Stimulated activated naive B cell treated with anti-CD40 and anti-IgM and Interleukin-4, amounts not matched to agents 10 μg/mL and 1 μg/mL and 100 μg/mL, for 72 hours (primary cell): ENCODE measurements around the gene OTOA.
"Not testable (repeated sequence)": the region's sequence is repeated elsewhere in the genome, so short reads cannot be mapped to it uniquely, and the experiment has no call there.

ENCODE experiments used
- ATAC-seq, 2 donors: fragments of 150-1000 bp; cut with Tn5 transposase; replicated peaks; 2 replicates each; pipeline ENCODE4 v1.10.0; 2021; ENCODE audit warnings: moderate library complexity in 1 of 2
- DNase-seq: peaks from one replicate; pipeline ENCODE4 v3.0.0; 2021
- H3K27ac Mint-ChIP-seq: one replicate; pipeline ENCODE4 v1.8.0; 2022; ENCODE audit warnings: mild to moderate bottlenecking, mixed read lengths
- H3K27me3 Mint-ChIP-seq, 2 donors: one replicate each; pipeline ENCODE4 v1.8.0; 2022; ENCODE audit warnings: mixed read lengths in 2 of 2
- H3K36me3 Mint-ChIP-seq, 2 donors: one replicate each; pipeline ENCODE4 v1.8.0; 2022; ENCODE audit warnings: mixed read lengths in 2 of 2, mild to moderate bottlenecking in 1 of 2
- H3K4me1 Mint-ChIP-seq, 2 donors: one replicate each; pipeline ENCODE4 v1.8.0; 2022; ENCODE audit warnings: mixed read lengths in 2 of 2, mild to moderate bottlenecking in 1 of 2
- H3K4me3 Mint-ChIP-seq, 2 donors: one replicate each; pipeline ENCODE4 v1.8.0; 2022; ENCODE audit warnings: mild to moderate bottlenecking in 2 of 2, mixed read lengths in 2 of 2, moderate library complexity in 1 of 2
- H3K9me3 Mint-ChIP-seq, 2 donors: one replicate each; pipeline ENCODE4 v1.8.0; 2022; ENCODE audit warnings: mixed read lengths in 2 of 2, mild to moderate bottlenecking in 1 of 2

OTOA gene

DNA sequence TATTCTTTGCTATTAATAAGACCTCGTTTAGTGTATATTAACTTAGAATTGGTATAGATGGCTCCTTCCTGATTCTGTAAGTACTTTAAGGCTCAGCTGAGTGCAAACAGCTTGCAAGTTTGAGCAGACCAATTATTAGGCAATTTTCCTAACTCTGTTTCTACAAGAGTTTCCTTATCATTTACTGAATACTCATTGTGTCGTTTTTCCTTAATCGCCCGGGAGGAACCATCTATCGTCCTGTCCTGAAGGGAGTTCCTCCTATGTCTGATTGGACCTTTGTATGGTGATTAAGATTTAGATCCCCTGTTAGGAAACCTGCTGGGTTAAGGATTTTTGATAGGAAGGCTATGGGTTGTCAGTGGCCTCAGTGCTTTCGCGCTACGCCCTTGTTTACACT lies 32.4 kb upstream of the OTOA start:
- not testable (repeated sequence) for H3K9me3 Mint-ChIP-seq, H3K27ac Mint-ChIP-seq, H3K27me3 Mint-ChIP-seq, DNase-seq, ATAC-seq, H3K4me3 Mint-ChIP-seq
- H3K36me3 Mint-ChIP-seq = peaks cover 41 to 52% of the 10 kb centered on the region in 2 donors
- H3K4me1 Mint-ChIP-seq = peaks cover 10 to 14% of the 10 kb centered on the region in 2 donors

DNA sequence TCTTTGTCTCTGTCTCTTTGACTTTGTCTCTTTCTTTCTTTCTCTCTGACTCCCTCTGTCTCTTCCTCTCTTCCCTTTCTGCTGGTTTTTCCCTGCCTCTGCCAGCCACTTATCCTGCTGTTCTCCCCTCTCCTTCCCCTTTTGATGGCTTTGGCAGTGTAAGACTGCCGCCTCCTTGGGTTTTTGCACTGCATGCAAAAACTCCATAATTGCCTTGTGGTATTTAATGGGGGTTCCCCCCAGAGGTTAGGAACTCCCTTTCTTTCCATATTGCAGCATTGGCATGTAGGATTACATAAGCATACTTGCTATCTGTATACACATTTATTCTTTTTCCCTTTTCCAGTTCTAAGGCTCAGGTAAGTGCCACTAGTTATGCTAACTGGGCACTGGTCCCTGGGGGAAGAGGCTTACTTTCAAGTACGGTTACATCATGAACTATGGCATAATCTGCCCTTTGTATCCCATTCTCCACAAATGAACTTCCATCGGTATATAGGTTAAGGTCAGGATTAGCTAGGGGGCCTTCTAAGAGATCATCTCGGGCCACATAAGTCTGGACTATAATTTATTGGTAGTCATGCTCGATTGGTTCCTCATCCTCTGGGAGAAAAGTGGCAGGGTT lies 31.7 kb upstream of the OTOA start:
- not testable (repeated sequence) for H3K4me3 Mint-ChIP-seq
- H3K27ac Mint-ChIP-seq = peak overlapping the region; percentile 68

DNA sequence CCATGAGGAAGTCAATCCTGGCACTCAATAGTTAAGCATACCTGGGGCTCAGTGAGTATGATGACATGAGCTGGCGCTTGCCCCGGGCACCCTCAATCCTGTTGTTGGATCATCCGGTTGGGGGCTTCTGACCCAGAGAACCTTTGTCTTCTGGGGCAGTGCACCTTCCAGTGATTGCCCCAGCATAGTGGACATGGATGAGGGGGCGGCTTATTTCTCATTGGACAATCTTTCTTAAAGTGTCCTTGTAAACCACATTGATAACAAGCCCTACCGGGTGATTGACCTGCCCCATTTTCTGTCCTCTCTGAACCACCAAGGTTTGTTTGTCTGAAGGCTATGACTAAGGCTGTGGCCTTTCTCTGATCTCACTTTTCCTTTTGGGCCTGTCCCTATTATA lies 29.6 kb upstream of the OTOA start:
- Mint-ChIP-seq H3K27me3 (no peaks in the 10 kb centered on the region), H3K4me1 (peaks cover 12 to 15% of the 10 kb centered on the region in 2 donors), H3K27ac (peak overlapping the region; percentile 17), H3K36me3 (peaks cover 23 to 37% of the 10 kb centered on the region in 2 donors), H3K4me3 (no peak overlapping the region), H3K9me3 (no peaks in the 10 kb centered on the region)
- no peak for DNase-seq
- no peak for ATAC-seq

More for the DNA sequence above, 31.7 kb upstream of the OTOA start:
- ATAC-seq, H3K4me1 Mint-ChIP-seq, DNase-seq, H3K27me3 Mint-ChIP-seq, H3K9me3 Mint-ChIP-seq: not testable (repeated sequence)
- H3K36me3 Mint-ChIP-seq = peaks cover 34 to 48% of the 10 kb centered on the region in 2 donors

DNA sequence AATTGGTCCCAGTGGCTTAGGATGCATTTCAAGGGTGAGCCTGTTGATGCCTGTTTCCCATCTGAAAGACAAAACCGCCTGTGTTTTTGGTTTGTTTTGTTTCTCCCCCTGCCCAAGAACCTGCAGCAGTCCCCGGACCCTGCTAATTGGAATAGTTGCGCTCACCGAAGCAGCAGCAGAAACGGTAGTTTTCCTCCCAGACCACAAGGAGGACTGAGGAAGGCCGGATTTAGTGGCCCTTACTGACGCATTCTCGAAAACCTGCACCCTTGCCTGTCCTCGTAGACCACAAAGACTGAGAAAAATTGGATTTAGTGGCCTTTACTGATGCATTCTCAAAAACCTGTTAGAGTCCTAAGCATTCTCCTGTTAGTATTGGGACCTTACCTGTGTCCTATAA lies 28.1 kb upstream of the OTOA start:
- not testable (repeated sequence) for DNase-seq, H3K27me3 Mint-ChIP-seq, H3K9me3 Mint-ChIP-seq, ATAC-seq, H3K4me3 Mint-ChIP-seq
- peaks cover 12 to 15% of the 10 kb centered on the region in 2 donors for H3K4me1 Mint-ChIP-seq
- peaks cover 12 to 31% of the 10 kb centered on the region in 2 donors for H3K36me3 Mint-ChIP-seq
- H3K27ac Mint-ChIP-seq = peak overlapping the region; percentile 20

DNA sequence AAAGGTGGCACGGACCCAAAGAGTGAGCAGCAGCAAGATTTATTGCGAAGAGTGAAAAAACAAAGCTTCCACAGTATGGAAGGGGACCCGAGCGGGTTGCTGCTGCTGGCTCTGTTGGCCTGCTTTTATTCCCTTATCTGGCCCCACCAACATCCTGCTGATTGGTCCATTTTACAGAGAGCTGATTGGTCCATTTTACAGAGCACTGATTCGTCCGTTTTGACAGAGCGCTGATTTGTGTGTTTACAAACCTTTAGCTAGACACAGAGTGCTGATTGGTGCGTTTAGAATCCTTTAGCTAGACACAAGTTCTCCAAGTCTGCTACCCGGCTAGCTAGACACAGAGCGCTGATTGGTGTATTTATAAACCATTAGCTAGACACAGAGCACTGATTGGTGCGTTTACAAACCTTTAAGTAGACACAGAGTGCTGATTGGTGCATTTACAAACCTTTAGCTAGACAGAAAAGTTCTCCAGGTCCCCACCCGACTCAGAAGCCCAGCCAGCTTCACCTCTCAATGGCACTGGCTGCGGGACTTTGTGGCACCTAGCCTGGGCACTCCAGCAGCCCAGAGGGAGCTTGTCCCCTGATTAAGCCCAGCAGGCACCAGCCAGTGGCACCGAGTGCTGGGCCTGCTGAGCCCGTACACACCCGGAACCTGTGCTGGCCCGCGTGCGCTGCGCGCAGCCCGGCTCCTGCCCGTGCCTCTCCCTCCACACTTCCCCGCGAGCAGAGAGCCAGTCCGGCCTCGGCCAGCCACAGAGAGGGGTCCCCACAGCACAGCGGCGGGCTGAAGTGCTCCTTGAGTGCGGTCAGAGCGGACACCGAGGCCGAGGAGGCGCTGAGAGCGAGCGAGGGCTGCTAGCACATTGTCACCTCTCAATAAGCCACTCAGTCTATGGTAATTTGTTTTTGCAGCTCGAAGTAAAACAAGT lies 26.5 kb upstream of the OTOA start:
- Mint-ChIP-seq H3K4me3 (no peak overlapping the region), H3K9me3 (no peaks in the 10 kb centered on the region), H3K36me3 (peaks cover 12 to 25% of the 10 kb centered on the region in 2 donors), H3K27me3 (no peaks in the 10 kb centered on the region), H3K4me1 (peaks cover 6 to 8% of the 10 kb centered on the region in 2 donors), H3K27ac (no peak overlapping the region)
- ATAC-seq (no peak), DNase-seq (no peak)

DNA sequence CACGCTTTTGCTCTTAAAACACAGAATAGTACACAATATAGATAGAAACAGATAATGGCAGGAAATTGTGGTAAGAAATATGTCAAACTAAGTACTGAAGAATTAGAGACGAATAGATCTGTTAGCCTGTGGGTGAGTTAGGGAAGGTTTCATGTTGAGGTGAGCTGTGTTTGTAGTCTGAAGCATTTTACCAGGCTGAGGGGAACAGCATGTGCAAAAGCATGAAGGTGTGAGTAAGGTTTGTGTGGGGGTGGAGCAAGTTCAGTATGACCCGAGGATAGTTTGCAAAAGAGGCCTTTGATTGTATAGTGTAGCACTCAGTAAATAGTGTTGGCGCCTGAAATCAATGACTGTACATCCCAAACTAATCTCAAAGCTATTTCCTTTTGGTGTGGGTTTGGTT lies 25.2 kb upstream of the OTOA start:
- Mint-ChIP-seq H3K27me3 (no peaks in the 10 kb centered on the region), H3K36me3 (peaks cover 12 to 25% of the 10 kb centered on the region in 2 donors), H3K4me3 (no peak overlapping the region), H3K4me1 (peaks cover 6 to 9% of the 10 kb centered on the region in 2 donors), H3K27ac (no peak overlapping the region), H3K9me3 (no peaks in the 10 kb centered on the region)
- no peak for ATAC-seq
- DNase-seq = no peak

DNA sequence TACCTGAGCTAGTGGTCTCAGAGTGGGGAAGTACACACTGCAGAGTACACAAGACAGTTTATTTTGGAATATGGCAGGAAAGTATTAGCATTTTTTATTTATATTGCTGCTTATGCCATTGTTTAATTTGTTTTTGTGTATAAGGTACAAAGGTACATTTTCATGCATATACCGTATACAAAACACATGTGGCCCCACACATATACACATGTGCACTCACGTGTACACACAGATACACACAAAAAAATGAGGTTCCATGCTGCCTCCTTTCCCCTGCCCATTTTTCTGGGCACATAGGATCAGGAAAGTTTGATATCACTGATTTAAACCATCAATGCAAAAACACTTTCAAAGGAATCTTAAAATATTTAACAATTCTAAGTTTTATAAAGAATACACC lies 24.3 kb upstream of the OTOA start:
- H3K4me3 Mint-ChIP-seq = no peak overlapping the region
- no peak overlapping the region for H3K27ac Mint-ChIP-seq
- H3K27me3 Mint-ChIP-seq = no peaks in the 10 kb centered on the region
- DNase-seq (no peak), ATAC-seq (no peak)
- H3K9me3 Mint-ChIP-seq = no peaks in the 10 kb centered on the region
- peaks cover 12 to 23% of the 10 kb centered on the region in 2 donors for H3K36me3 Mint-ChIP-seq
- H3K4me1 Mint-ChIP-seq = peaks cover 13 to 18% of the 10 kb centered on the region in 2 donors

DNA sequence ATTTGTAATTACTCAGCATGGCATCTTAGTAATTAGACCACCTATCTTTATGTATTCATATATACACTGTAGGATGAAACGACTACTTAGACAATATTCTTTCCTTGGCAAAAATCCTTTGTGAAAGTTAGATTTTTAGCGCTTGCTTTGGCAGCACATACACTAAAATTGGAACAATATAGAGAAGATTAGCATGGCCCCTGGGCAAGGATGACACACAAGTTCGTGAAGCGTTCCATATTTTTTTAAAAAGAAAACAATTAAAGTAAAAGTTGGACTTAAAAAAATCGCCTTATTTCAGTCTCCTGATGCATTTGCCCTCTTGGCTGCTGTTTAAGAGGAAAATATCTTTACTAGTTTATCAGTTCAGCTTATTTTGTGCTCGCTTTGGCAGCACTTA lies 21.9 kb upstream of the OTOA start:
- Mint-ChIP-seq H3K4me3 (no peak overlapping the region), H3K4me1 (peaks cover 23 to 42% of the 10 kb centered on the region in 2 donors), H3K9me3 (no peaks in the 10 kb centered on the region), H3K27me3 (no peaks in the 10 kb centered on the region), H3K27ac (no peak overlapping the region), H3K36me3 (peaks cover 2 to 4% of the 10 kb centered on the region in 2 donors)
- DNase-seq (no peak), ATAC-seq (no peak)

DNA sequence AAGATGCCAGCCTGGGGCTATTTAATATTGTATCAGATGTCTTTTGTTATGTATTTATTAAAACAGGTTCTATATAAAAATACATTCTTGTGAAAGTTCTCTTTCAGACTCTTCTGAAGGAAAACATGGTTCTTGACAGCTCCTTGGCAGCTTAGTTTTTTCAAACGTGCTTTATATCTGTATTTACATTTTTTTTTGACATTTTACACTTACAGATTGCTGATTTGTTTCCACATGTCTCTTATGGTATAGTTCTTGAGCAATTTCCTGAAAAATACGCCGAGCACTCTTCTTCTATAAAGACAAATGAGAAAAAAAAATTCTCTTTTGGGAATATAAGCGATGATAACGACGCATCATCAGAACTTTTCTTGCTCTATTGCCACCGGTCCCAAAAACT lies 20.9 kb upstream of the OTOA start:
- H3K4me3 Mint-ChIP-seq = no peak overlapping the region
- peaks cover 31 to 50% of the 10 kb centered on the region in 2 donors for H3K4me1 Mint-ChIP-seq
- no peak overlapping the region for H3K27ac Mint-ChIP-seq
- H3K9me3 Mint-ChIP-seq = no peaks in the 10 kb centered on the region
- ATAC-seq (no peak), DNase-seq (no peak)
- H3K36me3 Mint-ChIP-seq = peaks cover 3 to 4% of the 10 kb centered on the region in 2 donors
- H3K27me3 Mint-ChIP-seq = no peaks in the 10 kb centered on the region

DNA sequence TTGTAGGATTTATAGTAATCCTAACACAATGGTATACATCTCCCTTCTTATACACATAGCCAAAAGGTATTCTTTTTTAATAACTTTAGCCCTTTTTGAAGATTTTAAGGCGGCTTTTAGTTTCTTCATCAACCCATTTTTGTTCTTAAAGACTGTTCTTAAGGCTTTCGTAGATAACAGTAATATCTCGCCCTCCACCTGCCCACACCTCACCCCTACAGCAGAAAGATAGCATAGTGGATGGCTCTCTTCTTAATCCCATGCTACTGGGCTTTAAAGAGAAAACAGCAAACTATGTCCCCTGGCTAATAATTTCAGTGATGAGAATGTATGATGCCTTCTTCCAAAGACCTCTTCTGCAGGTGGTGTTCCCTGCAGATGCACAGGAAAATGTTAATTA lies 20.0 kb upstream of the OTOA start:
- no peak overlapping the region for H3K4me3 Mint-ChIP-seq
- peaks cover 3 to 4% of the 10 kb centered on the region in 2 donors for H3K36me3 Mint-ChIP-seq
- H3K9me3 Mint-ChIP-seq = no peaks in the 10 kb centered on the region
- no peaks in the 10 kb centered on the region for H3K27me3 Mint-ChIP-seq
- DNase-seq = no peak
- no peak for ATAC-seq
- H3K27ac Mint-ChIP-seq = peak overlapping the region; percentile 79
- peaks cover 28 to 52% of the 10 kb centered on the region in 2 donors for H3K4me1 Mint-ChIP-seq

DNA sequence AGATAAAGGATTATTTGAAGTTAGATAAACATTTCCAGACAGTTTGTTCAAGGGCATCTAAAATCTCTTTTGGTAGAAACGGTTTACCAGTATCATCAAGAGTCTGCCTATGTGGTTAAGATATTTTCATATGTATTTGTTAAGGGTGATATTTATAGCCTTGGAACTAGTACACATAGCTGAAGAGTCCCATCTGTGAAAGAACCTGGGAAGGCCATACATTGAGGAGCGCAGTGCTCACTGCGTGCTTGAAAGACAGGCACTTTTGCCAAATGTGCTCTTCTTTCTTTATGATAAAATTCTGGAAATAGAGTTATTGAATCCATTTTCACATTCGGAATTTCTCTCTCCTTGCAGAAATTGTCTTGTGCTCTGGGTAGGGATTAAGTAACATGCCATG lies 19.1 kb upstream of the OTOA start:
- H3K4me3 Mint-ChIP-seq = peak overlapping the region; percentile 80 to 85
- H3K27ac Mint-ChIP-seq = peak overlapping the region; percentile 95
- no peaks in the 10 kb centered on the region for H3K9me3 Mint-ChIP-seq
- peaks cover 3 to 4% of the 10 kb centered on the region in 2 donors for H3K36me3 Mint-ChIP-seq
- H3K4me1 Mint-ChIP-seq = peaks cover 29 to 56% of the 10 kb centered on the region in 2 donors
- no peaks in the 10 kb centered on the region for H3K27me3 Mint-ChIP-seq
- DNase-seq (no peak), ATAC-seq (no peak)

DNA sequence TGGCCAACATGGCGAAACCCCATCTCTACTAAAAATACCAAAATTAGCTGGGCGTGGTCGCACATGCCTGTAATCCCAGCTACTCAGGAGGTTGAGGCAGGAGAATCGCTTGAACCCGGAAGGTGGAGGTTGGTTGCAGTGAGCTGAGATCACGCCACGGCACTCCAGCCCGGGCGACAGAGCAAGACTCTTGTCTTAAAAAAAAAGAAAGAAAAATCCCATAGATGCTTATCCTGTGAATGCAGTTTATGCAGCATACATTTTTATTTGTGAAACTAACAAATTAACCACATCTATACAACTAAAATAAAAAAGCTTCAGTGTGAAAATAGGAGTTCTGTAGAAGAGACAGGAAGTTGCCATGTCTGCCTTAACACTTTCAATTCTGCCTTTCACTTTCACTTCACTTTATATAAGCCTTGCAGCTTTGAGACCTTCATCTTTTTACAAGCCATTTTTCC lies 18.5 kb upstream of the OTOA start:
- Mint-ChIP-seq H3K27me3 (no peaks in the 10 kb centered on the region), H3K27ac (peak overlapping the region; percentile 95), H3K4me1 (peaks cover 29 to 56% of the 10 kb centered on the region in 2 donors), H3K9me3 (no peaks in the 10 kb centered on the region), H3K36me3 (peaks cover 3 to 4% of the 10 kb centered on the region in 2 donors), H3K4me3 (peak overlapping the region; percentile 80 to 85)
- ATAC-seq (peak; percentile 46 to 56), DNase-seq (no peak)

DNA sequence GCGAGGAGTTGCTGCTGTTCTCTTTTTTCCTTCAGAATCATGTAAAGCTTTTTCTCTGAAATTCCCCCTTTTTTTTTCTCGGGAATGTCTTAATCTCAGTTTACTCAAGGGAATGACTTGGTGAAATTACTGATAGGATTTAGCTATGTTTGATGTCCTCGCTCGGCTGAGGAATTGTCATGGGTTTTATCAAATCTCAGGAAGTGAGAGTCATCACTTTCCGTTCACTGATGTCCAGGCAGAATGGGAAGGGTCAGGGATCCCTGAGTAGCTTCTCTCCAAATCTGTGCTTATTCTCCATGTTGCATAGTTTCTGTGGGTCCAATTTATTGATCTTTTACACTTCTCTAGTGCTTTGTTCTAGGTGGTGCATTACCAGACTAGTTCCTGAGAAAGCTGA lies 17.7 kb upstream of the OTOA start:
- ATAC-seq (no peak), DNase-seq (no peak)
- Mint-ChIP-seq H3K4me3 (peak overlapping the region; percentile 34 to 85), H3K4me1 (peaks cover 33 to 59% of the 10 kb centered on the region in 2 donors), H3K27me3 (no peaks in the 10 kb centered on the region), H3K36me3 (peaks cover 3 to 4% of the 10 kb centered on the region in 2 donors), H3K9me3 (no peaks in the 10 kb centered on the region), H3K27ac (peak overlapping the region; percentile 95)

DNA sequence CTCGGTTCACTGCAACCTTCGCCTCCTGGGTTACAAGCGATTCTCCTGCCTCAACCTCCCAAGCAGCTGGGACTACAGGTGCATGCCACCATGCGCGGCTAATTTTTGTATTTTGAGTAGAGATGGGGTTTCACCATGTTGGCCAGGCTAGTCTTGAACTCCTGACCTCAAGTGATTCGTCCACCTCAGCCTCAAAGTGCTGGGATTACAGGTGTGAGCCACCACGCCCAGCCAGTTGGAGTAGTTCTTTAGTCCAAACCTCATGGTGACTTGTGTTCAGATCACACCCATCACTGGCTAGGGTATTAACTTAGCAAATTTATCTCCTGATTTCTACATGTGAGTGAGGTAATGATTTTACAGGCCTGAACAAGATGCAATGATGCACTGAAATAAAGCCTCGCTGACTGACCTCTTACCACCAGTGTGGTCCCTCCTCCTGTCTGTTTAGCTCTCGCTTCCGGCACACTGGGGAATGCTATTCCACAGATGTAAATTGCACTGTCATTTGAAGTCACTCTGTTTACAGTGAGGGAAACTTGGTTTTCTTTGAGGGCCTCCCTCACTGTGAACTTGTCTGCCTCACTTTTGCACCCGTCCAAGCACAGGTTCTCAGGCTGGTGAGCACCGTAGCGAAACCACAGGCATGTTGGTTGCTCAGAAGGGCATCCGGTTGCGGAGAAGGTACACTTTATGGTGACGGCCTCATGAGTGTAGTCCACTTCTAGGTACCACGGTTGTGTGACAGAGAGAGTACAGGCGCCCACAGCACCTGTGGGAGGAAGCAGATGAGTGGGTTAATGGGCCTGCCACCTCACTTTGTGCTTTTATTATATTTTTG lies 16.8 kb upstream of the OTOA start:
- H3K9me3 Mint-ChIP-seq = no peaks in the 10 kb centered on the region
- H3K4me3 Mint-ChIP-seq = peak overlapping the region; percentile 62 to 77
- peaks cover 3 to 4% of the 10 kb centered on the region in 2 donors for H3K36me3 Mint-ChIP-seq
- peak; percentile 93 to 94 for ATAC-seq
- DNase-seq = peak; percentile 84
- peaks cover 36 to 66% of the 10 kb centered on the region in 2 donors for H3K4me1 Mint-ChIP-seq
- peak overlapping the region; percentile 95 for H3K27ac Mint-ChIP-seq
- H3K27me3 Mint-ChIP-seq = no peaks in the 10 kb centered on the region
